ENCODE results near the gene HPDL. TPM values are rescaled to one million over a fixed set of nuclear protein-coding genes. Genes with fewer than 3 reads are reported as not detected.
"Not testable (repeated sequence)": the region's sequence is repeated elsewhere in the genome, so short reads cannot be mapped to it uniquely, and the experiment has no call there.

HPDL gene
- total RNA-seq, 1 donor from 2014 or later, result 11.6 TPM

- Mint-ChIP-seq H3K27ac (ENCODE audit: unreplicated experiment) (no peak overlapping the region), H3K9me3 (no peaks in the 10 kb centered on the region), H3K4me3 (no peak overlapping the region), H3K27me3 (ENCODE audit: low read depth) (no peaks in the 10 kb centered on the region), H3K4me1 (peaks cover 4% of the 10 kb centered on the region), H3K36me3 (ENCODE audit: low read depth) (no peaks in the 10 kb centered on the region)
- no peak for DNase-seq (ENCODE audit: low read depth, low spot score)
- TF ChIP-seq CTCF (conservative IDR thresholded peaks at IDR 0.05), result no peak
These were observed 29.0 kb downstream of the HPDL start for GRCh38 chr1:45355683-45356082.

GRCh38 chr1:45356186-45356585 is 29.5 kb downstream of the HPDL start:
- peaks cover 4% of the 10 kb centered on the region for H3K4me1 Mint-ChIP-seq
- no peaks in the 10 kb centered on the region for H3K9me3 Mint-ChIP-seq
- no peaks in the 10 kb centered on the region for H3K36me3 Mint-ChIP-seq (ENCODE audit: low read depth)
- H3K4me3 Mint-ChIP-seq, result no peak overlapping the region
- no peak for TF ChIP-seq CTCF (conservative IDR thresholded peaks at IDR 0.05)
- no peaks in the 10 kb centered on the region for H3K27me3 Mint-ChIP-seq (ENCODE audit: low read depth)
- H3K27ac Mint-ChIP-seq (ENCODE audit: unreplicated experiment), result no peak overlapping the region
- DNase-seq (ENCODE audit: low read depth, low spot score), result no peak

DNA sequence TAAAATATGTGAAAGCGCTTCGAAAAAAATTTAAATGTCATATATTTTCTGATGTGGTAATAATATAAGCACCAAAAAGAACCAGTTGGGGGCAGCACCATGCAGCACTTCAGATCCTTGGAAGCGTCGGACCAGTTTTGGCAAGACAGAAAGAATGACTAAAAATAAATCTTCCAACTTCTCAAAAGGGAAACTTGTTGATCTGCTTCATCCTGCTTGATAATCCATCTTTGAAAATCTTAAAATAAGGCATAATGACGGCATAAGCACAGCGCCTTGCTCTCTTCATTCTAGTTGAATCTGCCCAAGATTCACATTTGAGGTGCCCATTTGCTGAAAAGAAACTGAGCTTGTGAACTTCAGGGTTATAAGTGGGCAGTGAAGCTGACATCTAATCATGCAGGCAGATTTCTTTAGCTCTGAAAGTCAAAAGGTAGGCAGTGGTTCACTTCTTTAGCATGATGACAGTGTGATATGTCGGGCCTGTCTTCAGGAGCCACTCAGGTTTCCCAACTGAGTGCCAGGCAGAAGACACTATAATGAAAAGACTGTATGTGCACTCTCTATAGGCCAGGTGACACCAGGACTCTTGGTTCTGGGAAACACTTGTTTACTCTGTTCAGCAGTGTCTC is 33.3 kb downstream of the HPDL start:
- H3K4me1 Mint-ChIP-seq, result peaks cover 4% of the 10 kb centered on the region
- peak; percentile 17 for DNase-seq (ENCODE audit: low read depth, low spot score)
- H3K36me3 Mint-ChIP-seq (ENCODE audit: low read depth), result no peaks in the 10 kb centered on the region
- no peaks in the 10 kb centered on the region for H3K27me3 Mint-ChIP-seq (ENCODE audit: low read depth)
- no peak overlapping the region for H3K4me3 Mint-ChIP-seq
- H3K9me3 Mint-ChIP-seq, result no peaks in the 10 kb centered on the region
- H3K27ac Mint-ChIP-seq (ENCODE audit: unreplicated experiment), result no peak overlapping the region
- peak; percentile 83 for TF ChIP-seq CTCF (conservative IDR thresholded peaks at IDR 0.05)

DNA sequence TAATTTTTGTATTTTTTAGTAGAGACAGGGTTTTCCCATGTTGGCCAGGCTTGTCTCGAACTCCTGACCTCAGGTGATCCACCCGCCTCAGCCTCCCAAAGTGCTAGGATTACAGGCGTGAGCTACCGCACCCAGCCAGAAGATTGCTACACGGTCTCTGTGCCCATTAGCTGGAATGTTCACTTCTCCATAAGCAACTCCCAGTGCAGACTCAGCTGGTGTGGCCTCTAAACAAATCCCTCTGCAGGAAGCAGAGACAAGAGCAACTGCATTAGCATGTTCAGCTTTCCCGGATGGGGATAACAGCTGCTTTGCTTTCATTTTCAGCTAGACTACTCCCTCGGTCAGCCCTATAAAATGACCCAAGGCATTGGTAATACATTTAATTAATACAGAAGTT is 34.3 kb downstream of the HPDL start:
- H3K27ac Mint-ChIP-seq (ENCODE audit: unreplicated experiment); H3K4me1 Mint-ChIP-seq; H3K4me3 Mint-ChIP-seq; H3K9me3 Mint-ChIP-seq; DNase-seq (ENCODE audit: low read depth, low spot score); H3K27me3 Mint-ChIP-seq (ENCODE audit: low read depth); H3K36me3 Mint-ChIP-seq (ENCODE audit: low read depth): not testable (repeated sequence)

- no peak for TF ChIP-seq CTCF (conservative IDR thresholded peaks at IDR 0.05)
- no peaks in the 10 kb centered on the region for H3K9me3 Mint-ChIP-seq
- no peaks in the 10 kb centered on the region for H3K27me3 Mint-ChIP-seq (ENCODE audit: low read depth)
- H3K36me3 Mint-ChIP-seq (ENCODE audit: low read depth), result no peaks in the 10 kb centered on the region
- no peak overlapping the region for H3K4me3 Mint-ChIP-seq
- DNase-seq (ENCODE audit: low read depth, low spot score), result no peak
- peaks cover 4% of the 10 kb centered on the region for H3K4me1 Mint-ChIP-seq
- H3K27ac Mint-ChIP-seq (ENCODE audit: unreplicated experiment), result no peak overlapping the region
These were observed 37.6 kb downstream of the HPDL start for GRCh38 chr1:45364294-45364693.

DNA sequence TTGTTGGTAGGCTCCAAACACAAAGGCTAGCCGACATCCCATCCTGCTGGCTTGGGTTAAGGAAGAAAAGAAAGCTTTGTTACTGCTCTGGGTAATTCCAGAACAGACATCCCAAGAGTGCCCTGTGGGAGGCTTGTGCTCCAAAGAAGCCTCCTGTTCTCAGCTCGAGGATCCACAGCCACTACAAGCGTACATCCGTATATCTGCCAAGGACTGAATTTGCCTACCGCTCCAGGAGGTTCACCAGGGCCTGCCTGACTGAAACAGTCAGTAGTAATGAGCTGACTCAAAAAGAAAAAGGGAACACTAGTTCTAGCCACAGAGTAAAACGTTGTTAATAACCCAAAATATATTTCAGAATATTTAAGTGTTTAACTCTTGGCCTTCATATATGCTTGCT is 38.4 kb downstream of the HPDL start:
- TF ChIP-seq CTCF (conservative IDR thresholded peaks at IDR 0.05), result no peak
- Mint-ChIP-seq H3K9me3 (no peaks in the 10 kb centered on the region), H3K27me3 (ENCODE audit: low read depth) (no peaks in the 10 kb centered on the region), H3K4me3 (no peak overlapping the region), H3K36me3 (ENCODE audit: low read depth) (no peaks in the 10 kb centered on the region), H3K27ac (ENCODE audit: unreplicated experiment) (no peak overlapping the region), H3K4me1 (peaks cover 1% of the 10 kb centered on the region)
- DNase-seq (ENCODE audit: low read depth, low spot score), result no peak
